Measurements from ENCODE around the gene HSD17B14. TPM values are rescaled to one million over a fixed set of nuclear protein-coding genes. Genes with fewer than 3 reads are reported as not detected.
"Not testable (repeated sequence)": the region's sequence is repeated elsewhere in the genome, so short reads cannot be mapped to it uniquely, and the experiment has no call there.

HSD17B14 gene
- total RNA-seq, 4 donors from 2014 or later = 5.6 to 31.9 (median 8.7) TPM

- intact Hi-C loops (cut with DNase I; ENCODE audit: low total_unique reads) = no loop called here
These were observed 39.8 kb downstream of the HSD17B14 start for GRCh38 chr19:48796298-48797083.

GRCh38 chr19:48795685-48796070 is 40.6 kb downstream of the HSD17B14 start:
- TF ChIP-seq POLR2A (IDR thresholded peaks at IDR 0.05) (no peak), CTCF (IDR thresholded peaks at IDR 0.05) (no peak)
- Histone ChIP-seq H3K4me1 (peaks cover 0 to 11% of the 10 kb centered on the region in 2 donors), H3K9me3 (no peaks in the 10 kb centered on the region), H3K4me3 (no peak overlapping the region), H3K27ac (peak overlapping the region; percentile 91 to 96), H3K36me3 (no peaks in the 10 kb centered on the region), H3K27me3 (no peaks in the 10 kb centered on the region)
- peak; percentile 77 to 81 for DNase-seq
- intact Hi-C loops (cut with DNase I; ENCODE audit: low total_unique reads) = loop anchor here (2.0 kb wide), 1 partner anchor 41 kb away; the partner anchor contains the start of gene HSD17B14

More at GRCh38 chr19:48796298-48797083, 39.8 kb downstream of the HSD17B14 start:
- Histone ChIP-seq H3K36me3 (no peaks in the 10 kb centered on the region), H3K27ac (peak overlapping the region; percentile 91 to 96), H3K4me1 (peaks cover 0 to 11% of the 10 kb centered on the region in 2 donors), H3K9me3 (no peaks in the 10 kb centered on the region), H3K27me3 (no peaks in the 10 kb centered on the region), H3K4me3 (no peak overlapping the region)
- DNase-seq = peak in 1 of 2 donors; percentile 35
- no peak for TF ChIP-seq CTCF (IDR thresholded peaks at IDR 0.05)
- no peak for TF ChIP-seq POLR2A (IDR thresholded peaks at IDR 0.05)

- peak in 1 of 2 donors; percentile 46 for TF ChIP-seq POLR2A (IDR thresholded peaks at IDR 0.05)
- TF ChIP-seq CTCF (IDR thresholded peaks at IDR 0.05) = peak; percentile 95 to 98 (median 97)
These were observed 41.1 kb downstream of the HSD17B14 start for GRCh38 chr19:48795055-48795684.

GRCh38 chr19:48794291-48794690 is 42.0 kb downstream of the HSD17B14 start:
- Histone ChIP-seq H3K36me3 (no peaks in the 10 kb centered on the region), H3K4me3 (no peak overlapping the region), H3K27ac (peak overlapping the region; percentile 91 to 96), H3K4me1 (peaks cover 0 to 11% of the 10 kb centered on the region in 2 donors), H3K9me3 (no peaks in the 10 kb centered on the region), H3K27me3 (no peaks in the 10 kb centered on the region)
- TF ChIP-seq CTCF (IDR thresholded peaks at IDR 0.05) (no peak), POLR2A (IDR thresholded peaks at IDR 0.05) (no peak)
- intact Hi-C loops (cut with DNase I; ENCODE audit: low total_unique reads) = loop anchor here (2.0 kb wide), 1 partner anchor 43 kb away; the partner anchor contains the start of gene HSD17B14
- DNase-seq = no peak

More at GRCh38 chr19:48795055-48795684, 41.1 kb downstream of the HSD17B14 start:
- DNase-seq = peak; percentile 90 to 93
- Histone ChIP-seq H3K27me3 (no peaks in the 10 kb centered on the region), H3K4me3 (peak overlapping the region; percentile 22 to 26), H3K4me1 (peaks cover 0 to 11% of the 10 kb centered on the region in 2 donors), H3K36me3 (no peaks in the 10 kb centered on the region), H3K27ac (peak overlapping the region; percentile 91 to 96), H3K9me3 (no peaks in the 10 kb centered on the region)
- intact Hi-C loops (cut with DNase I; ENCODE audit: low total_unique reads) = loop anchor here (2.0 kb wide), 1 partner anchor 42 kb away; the partner anchor contains the start of gene HSD17B14

- intact Hi-C loops (cut with DNase I; ENCODE audit: low total_unique reads) = no loop called here
- H3K27ac ChIP-seq = no peak overlapping the region
- H3K9me3 ChIP-seq = no peaks in the 10 kb centered on the region
- H3K36me3 ChIP-seq = no peaks in the 10 kb centered on the region
- H3K4me1 ChIP-seq = peaks cover 0 to 11% of the 10 kb centered on the region in 2 donors
- DNase-seq = no peak
- H3K4me3 ChIP-seq = no peak overlapping the region
- H3K27me3 ChIP-seq = no peaks in the 10 kb centered on the region
- TF ChIP-seq POLR2A (IDR thresholded peaks at IDR 0.05) = no peak
- TF ChIP-seq CTCF (IDR thresholded peaks at IDR 0.05) = no peak
These were observed 43.0 kb downstream of the HSD17B14 start for GRCh38 chr19:48793271-48793670.

GRCh38 chr19:48787331-48787730 is 49.0 kb downstream of the HSD17B14 start:
- not testable (repeated sequence) for H3K9me3 ChIP-seq, H3K4me3 ChIP-seq, DNase-seq, H3K4me1 ChIP-seq, H3K36me3 ChIP-seq, H3K27ac ChIP-seq, H3K27me3 ChIP-seq
- intact Hi-C loops (cut with DNase I; ENCODE audit: low total_unique reads) = loop anchor here (10.0 kb wide), 1 partner anchor 187 kb away; no protein-coding TSS in a partner anchor

GRCh38 chr19:48786422-48786821 is 49.9 kb downstream of the HSD17B14 start:
- intact Hi-C loops (cut with DNase I; ENCODE audit: low total_unique reads) = loop anchor here (10.0 kb wide), 1 partner anchor 188 kb away; no protein-coding TSS in a partner anchor
- H3K4me3 ChIP-seq, H3K27me3 ChIP-seq, H3K27ac ChIP-seq, H3K9me3 ChIP-seq, H3K36me3 ChIP-seq, DNase-seq, H3K4me1 ChIP-seq: not testable (repeated sequence)

Measured in uterus (tissue), 4 donors.